OCI-LY1 (cell line): ENCODE data around the gene GATA3.

Experiments
- EZH2 ChIP-seq: fragments of 200-600 bp; sonication (generic), shearing (Covaris generic); IDR thresholded peaks from 2 replicates; pipeline ENCODE4 v1.8.0; 2017; ENCODE audit warnings: borderline replicate concordance, mixed run types, mild to moderate bottlenecking, antibody characterized with exemption, low read length, moderate library complexity, mixed read lengths
- TF ChIP-seq, protein P1 (sequence below): fragments of 200-600 bp; sonication (generic), shearing (Covaris generic); IDR thresholded peaks from 2 replicates; pipeline ENCODE4 v1.5.1; 2017; ENCODE audit warnings: mild to moderate bottlenecking, antibody characterized with exemption, low read length, moderate library complexity, mixed read lengths

DNA sequence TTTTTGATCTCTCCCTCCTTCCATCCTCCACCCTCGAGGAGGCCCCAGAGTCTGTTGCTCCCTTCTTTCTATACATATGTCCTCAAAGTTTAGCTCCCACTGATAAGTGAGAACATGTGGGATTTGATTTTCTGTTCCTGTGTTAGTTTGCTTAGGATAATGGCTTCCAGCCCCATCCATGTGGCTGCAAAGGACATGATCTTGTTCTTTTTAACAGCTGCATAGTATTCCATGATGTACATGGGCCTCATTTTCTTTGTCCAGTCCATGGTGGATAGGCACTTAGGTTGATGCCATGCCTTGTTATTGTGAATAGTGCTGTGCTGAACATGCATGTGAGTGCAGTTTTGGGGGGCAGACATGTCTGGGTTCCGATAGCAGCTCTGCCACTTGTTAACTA, 51.4 kb downstream of the GATA3 start:
- TF ChIP-seq, protein P1, sequence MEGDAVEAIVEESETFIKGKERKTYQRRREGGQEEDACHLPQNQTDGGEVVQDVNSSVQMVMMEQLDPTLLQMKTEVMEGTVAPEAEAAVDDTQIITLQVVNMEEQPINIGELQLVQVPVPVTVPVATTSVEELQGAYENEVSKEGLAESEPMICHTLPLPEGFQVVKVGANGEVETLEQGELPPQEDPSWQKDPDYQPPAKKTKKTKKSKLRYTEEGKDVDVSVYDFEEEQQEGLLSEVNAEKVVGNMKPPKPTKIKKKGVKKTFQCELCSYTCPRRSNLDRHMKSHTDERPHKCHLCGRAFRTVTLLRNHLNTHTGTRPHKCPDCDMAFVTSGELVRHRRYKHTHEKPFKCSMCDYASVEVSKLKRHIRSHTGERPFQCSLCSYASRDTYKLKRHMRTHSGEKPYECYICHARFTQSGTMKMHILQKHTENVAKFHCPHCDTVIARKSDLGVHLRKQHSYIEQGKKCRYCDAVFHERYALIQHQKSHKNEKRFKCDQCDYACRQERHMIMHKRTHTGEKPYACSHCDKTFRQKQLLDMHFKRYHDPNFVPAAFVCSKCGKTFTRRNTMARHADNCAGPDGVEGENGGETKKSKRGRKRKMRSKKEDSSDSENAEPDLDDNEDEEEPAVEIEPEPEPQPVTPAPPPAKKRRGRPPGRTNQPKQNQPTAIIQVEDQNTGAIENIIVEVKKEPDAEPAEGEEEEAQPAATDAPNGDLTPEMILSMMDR, result no peak
- no peak for TF ChIP-seq EZH2
